LNCaP clone FGC (cell line): Measurements from ENCODE around the gene SERPINB6.
A peak's percentile ranks its signal among the peaks of the same experiment; 100 is the strongest.

Experiments used
- DNase-seq: peaks from one replicate; pipeline ENCODE4 v3.0.0-alpha.2; 2011; ENCODE audit warnings: low read depth
- H3K4me3 ChIP-seq: 2 replicates; pipeline ENCODE4 v1.5.1; 2011; ENCODE audit warnings: mild to moderate bottlenecking, low read depth, low read length, control low read depth
- CTCF ChIP-seq: IDR thresholded peaks from 2 replicates; pipeline ENCODE4 v1.5.1; 2012; ENCODE audit warnings: mild to moderate bottlenecking; ENCODE audit not compliant: control insufficient read depth, insufficient read depth; ENCODE audit errors: extremely low read depth

The SERPINB6 gene

GRCh38 chr6:2957696-2958330 lies 13.6 kb downstream of the SERPINB6 start:
- no peak for DNase-seq
- no peak overlapping the region for H3K4me3 ChIP-seq
- TF ChIP-seq CTCF, result no peak

- no peak for TF ChIP-seq CTCF
- no peak overlapping the region for H3K4me3 ChIP-seq
Observed at GRCh38 chr6:2956930-2957685, 14.3 kb downstream of the SERPINB6 start.

GRCh38 chr6:2953098-2953497 lies 18.3 kb downstream of the SERPINB6 start:
- no peak overlapping the region for H3K4me3 ChIP-seq
- TF ChIP-seq CTCF, result no peak
- no peak for DNase-seq

More at GRCh38 chr6:2956930-2957685, 14.3 kb downstream of the SERPINB6 start:
- no peak for DNase-seq

- DNase-seq, result no peak
- TF ChIP-seq CTCF, result peak; percentile 28
- H3K4me3 ChIP-seq, result no peak overlapping the region
Observed at GRCh38 chr6:2952557-2953095, 18.7 kb downstream of the SERPINB6 start.

- no peak overlapping the region for H3K4me3 ChIP-seq
- no peak for DNase-seq
Observed at GRCh38 chr6:2951728-2952127, 19.6 kb downstream of the SERPINB6 start.

GRCh38 chr6:2950713-2951112 lies 20.7 kb downstream of the SERPINB6 start:
- no peak for TF ChIP-seq CTCF
- no peak for DNase-seq
- no peak overlapping the region for H3K4me3 ChIP-seq

More at GRCh38 chr6:2951728-2952127, 19.6 kb downstream of the SERPINB6 start:
- TF ChIP-seq CTCF, result no peak
